Measurements from ENCODE around the gene OR7A5.

GRCh38 chr19:14786421-14786851 is 48.5 kb downstream of the OR7A5 start:
- TF ChIP-seq POLR2A (IDR thresholded peaks at IDR 0.05; ENCODE audit: low read length): no peak
- no peak for TF ChIP-seq GATA1 (IDR thresholded peaks at IDR 0.05; ENCODE audit: low read depth, low read length)
